ENCODE measurements around the gene NCOA4.
"Not testable (repeated sequence)": the region's sequence is repeated elsewhere in the genome, so short reads cannot be mapped to it uniquely, and the experiment has no call there.

NCOA4 gene

GRCh38 chr10:46030091-46030937 is at the start of gene NCOA4:
Gene NCOA4, minus strand, starts transcription at chr10:46030623. Its CDS starts 13,943 bp downstream, at chr10:46016680.
- DNase-seq = peak; percentile 97

- no peak for DNase-seq
Observed at GRCh38 chr10:46079831-46080585, 49.6 kb upstream of the NCOA4 start.

- DNase-seq = no peak
Observed at GRCh38 chr10:46077731-46078413, 47.4 kb upstream of the NCOA4 start.

- DNase-seq = no peak
Observed at GRCh38 chr10:46077141-46077554, 46.7 kb upstream of the NCOA4 start.

- no peak for DNase-seq
Observed at GRCh38 chr10:46075869-46076268, 45.4 kb upstream of the NCOA4 start.

- DNase-seq = no peak
Observed at GRCh38 chr10:46074196-46074946, 43.9 kb upstream of the NCOA4 start.

GRCh38 chr10:46073564-46073963 is 43.1 kb upstream of the NCOA4 start:
- no peak for DNase-seq

GRCh38 chr10:46070749-46071148 is 40.3 kb upstream of the NCOA4 start:
- no peak for DNase-seq

GRCh38 chr10:46069771-46070463 is 39.5 kb upstream of the NCOA4 start:
- no peak for DNase-seq

GRCh38 chr10:46068905-46069304 is 38.5 kb upstream of the NCOA4 start:
- no peak for DNase-seq

- DNase-seq = no peak
Observed at GRCh38 chr10:46068117-46068516, 37.7 kb upstream of the NCOA4 start.

GRCh38 chr10:46064269-46064817 is 33.9 kb upstream of the NCOA4 start:
- DNase-seq = no peak

- DNase-seq = no peak
Observed at GRCh38 chr10:46062723-46063428, 32.5 kb upstream of the NCOA4 start.

GRCh38 chr10:46060706-46061105 is 30.3 kb upstream of the NCOA4 start:
- no peak for DNase-seq

- DNase-seq = not testable (repeated sequence)
Observed at GRCh38 chr10:46057927-46058326, 27.5 kb upstream of the NCOA4 start.

GRCh38 chr10:46057038-46057437 is 26.6 kb upstream of the NCOA4 start:
- DNase-seq = no peak

GRCh38 chr10:46055771-46056170 is 25.3 kb upstream of the NCOA4 start:
- DNase-seq = no peak

GRCh38 chr10:46053534-46054434 is 23.4 kb upstream of the NCOA4 start:
- no peak for DNase-seq

- DNase-seq = no peak
Observed at GRCh38 chr10:46052791-46053375, 22.5 kb upstream of the NCOA4 start.
